ENCODE measurements around the gene PLEKHA4.
A peak's percentile ranks its signal among the peaks of the same experiment; 100 is the strongest.
"Not testable (repeated sequence)": the region's sequence is repeated elsewhere in the genome, so short reads cannot be mapped to it uniquely, and the experiment has no call there.

PLEKHA4 gene

GRCh38 chr19:48796298-48797083, 71.9 kb downstream of the PLEKHA4 start:
- no peak for DNase-seq (ENCODE audit: low read depth)

- DNase-seq (ENCODE audit: low read depth) = no peak
Observed at GRCh38 chr19:48795685-48796070, 72.7 kb downstream of the PLEKHA4 start.

DNA sequence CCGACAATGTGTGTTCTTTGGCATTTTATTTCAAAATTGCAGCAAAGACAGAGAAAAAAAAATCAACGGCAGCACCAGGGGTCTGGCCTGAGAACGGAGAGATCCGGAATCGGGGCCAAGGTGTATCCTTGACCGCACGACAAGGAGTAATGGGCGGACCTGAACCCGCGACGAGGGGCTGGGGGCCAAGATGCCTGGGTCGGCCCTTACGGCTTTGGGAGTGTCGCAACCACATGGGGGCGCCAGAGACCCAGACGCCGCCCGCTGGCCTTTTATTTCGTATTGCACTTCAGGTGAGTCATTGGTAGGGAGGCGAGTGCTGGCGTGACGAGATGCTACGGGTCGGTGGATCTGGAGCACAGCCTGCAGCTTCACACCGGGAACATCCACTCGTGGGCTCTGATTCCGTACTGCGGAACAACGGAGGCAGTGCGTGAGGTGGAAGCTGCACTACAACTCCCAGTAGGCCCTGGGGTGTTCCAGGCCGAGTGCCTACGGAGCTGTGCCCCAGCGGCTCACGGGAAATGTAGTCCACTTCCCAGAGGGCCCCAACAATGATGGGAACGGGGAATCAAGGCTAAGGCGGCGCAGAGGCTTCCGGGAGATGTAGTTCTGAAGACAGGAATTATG, 73.2 kb downstream of the PLEKHA4 start:
- peak; percentile 72 for DNase-seq (ENCODE audit: low read depth)

DNA sequence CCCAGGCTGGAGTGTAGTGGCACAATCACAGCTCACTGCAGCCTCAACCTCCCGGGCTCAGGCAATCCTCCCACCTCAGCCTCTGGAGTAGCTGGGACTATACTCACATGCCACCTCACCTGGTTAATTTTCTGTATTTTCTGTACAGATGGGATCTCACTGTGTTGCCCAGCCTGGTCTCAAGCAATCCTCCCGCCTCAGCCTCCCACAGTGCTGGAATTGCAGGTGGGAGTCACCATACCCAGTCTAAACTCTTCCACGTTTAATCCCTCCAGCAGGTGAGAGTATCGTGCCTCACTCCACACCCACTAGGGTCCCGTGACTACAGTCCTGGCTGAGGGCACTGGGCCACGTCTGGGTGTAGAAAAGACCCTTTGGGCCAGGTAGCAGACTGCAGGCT, 74.1 kb downstream of the PLEKHA4 start:
- DNase-seq (ENCODE audit: low read depth) = no peak

- DNase-seq (ENCODE audit: low read depth) = no peak
Observed at GRCh38 chr19:48793271-48793670, 75.1 kb downstream of the PLEKHA4 start.

DNA sequence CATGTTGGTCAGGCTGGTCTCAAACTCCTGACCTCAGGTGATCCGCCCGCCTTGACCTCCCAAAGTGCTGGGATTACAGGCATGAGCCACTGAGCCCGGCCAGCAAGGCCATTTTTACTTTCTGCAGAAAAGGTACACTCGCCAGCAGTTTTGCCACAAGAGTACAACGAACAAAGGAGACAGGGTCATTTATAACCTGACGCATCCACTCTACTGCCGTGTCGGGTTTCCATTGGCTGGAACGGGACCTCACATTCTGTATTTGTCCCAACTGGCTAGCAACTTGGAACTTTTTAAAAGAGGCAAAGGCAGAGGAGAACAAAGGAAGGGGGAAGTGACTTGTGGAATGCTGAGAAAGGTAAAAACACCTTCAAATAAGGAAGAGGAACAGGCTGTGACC, 81.1 kb downstream of the PLEKHA4 start:
- not testable (repeated sequence) for DNase-seq (ENCODE audit: low read depth)

Measured in stimulated activated CD4-positive, alpha-beta T cell treated with anti-CD3 and anti-CD28 coated beads, Interleukin-2, amount 100 ng/mL, for 4 hours (primary cell).